HEK293 (cell line): Measurements from ENCODE around the gene WDR89.

ENCODE experiments used
- CTCF ChIP-seq: fragments of 450-650 bp; formaldehyde crosslinking; IDR thresholded peaks from 2 replicates; pipeline ENCODE4 v1.5.1; 2016; ENCODE audit warnings: missing biosample characterization, missing genetic modification characterization
- IKZF3 ChIP-seq: fragments of 450-650 bp; IDR thresholded peaks from 2 replicates; pipeline ENCODE4 v1.5.0; 2018; ENCODE audit warnings: missing biosample characterization, mild to moderate bottlenecking, missing genetic modification characterization, moderate library complexity
- PATZ1 ChIP-seq: fragments of 450-650 bp; formaldehyde crosslinking; IDR thresholded peaks from 2 replicates; pipeline ENCODE4 v1.5.1; 2016; ENCODE audit warnings: missing biosample characterization, missing genetic modification characterization
- PRDM10 ChIP-seq: fragments of 450-650 bp; formaldehyde crosslinking; IDR thresholded peaks from 2 replicates; pipeline ENCODE4 v1.5.1; 2016; ENCODE audit warnings: missing biosample characterization, missing genetic modification characterization
- ZBTB17 ChIP-seq: fragments of 450-650 bp; formaldehyde crosslinking; IDR thresholded peaks from 2 replicates; pipeline ENCODE4 v1.5.1; 2016; ENCODE audit warnings: missing biosample characterization, missing genetic modification characterization
- ZNF114 ChIP-seq: fragments of 450-650 bp; formaldehyde crosslinking; IDR thresholded peaks from 2 replicates; pipeline ENCODE4 v1.5.0; 2017; ENCODE audit warnings: missing biosample characterization, missing genetic modification characterization
- ZNF19 ChIP-seq: fragments of 450-650 bp; formaldehyde crosslinking; IDR thresholded peaks from 2 replicates; pipeline ENCODE4; 2016; ENCODE audit warnings: missing biosample characterization, missing genetic modification characterization, low read depth
- ZNF239 ChIP-seq: fragments of 450-650 bp; formaldehyde crosslinking; IDR thresholded peaks from 2 replicates; pipeline ENCODE4 v1.5.1; 2016; ENCODE audit warnings: missing biosample characterization, missing genetic modification characterization
- ZNF24 ChIP-seq: fragments of 450-650 bp; formaldehyde crosslinking; IDR thresholded peaks from 2 replicates; pipeline ENCODE4 v1.5.1; 2016; ENCODE audit warnings: missing biosample characterization, missing genetic modification characterization
- ZNF335 ChIP-seq: fragments of 450-650 bp; formaldehyde crosslinking; conservative IDR thresholded peaks from 2 replicates; pipeline ENCODE4 v1.5.1; 2016; ENCODE audit warnings: missing biosample characterization, missing genetic modification characterization
- TF ChIP-seq, protein P1 (sequence below): fragments of 450-650 bp; formaldehyde crosslinking; IDR thresholded peaks from 2 replicates; pipeline ENCODE4 v1.5.1; 2016; ENCODE audit warnings: missing biosample characterization, missing genetic modification characterization
- TF ChIP-seq, protein P2 (sequence below): fragments of 450-650 bp; formaldehyde crosslinking; IDR thresholded peaks from 2 replicates; pipeline ENCODE4 v1.5.1; 2016; ENCODE audit warnings: missing biosample characterization, missing genetic modification characterization

GRCh38 chr14:63565448-63565847 lies 76.2 kb downstream of the WDR89 start:
- TF ChIP-seq ZNF114 (tag by site-specific recombination) (no peak), CTCF (tag by site-specific recombination) (no peak), ZNF19 (tag by site-specific recombination) (no peak), ZNF335 (tag by site-specific recombination) (no peak), PRDM10 (tag by site-specific recombination) (no peak), ZNF24 (tag by site-specific recombination) (no peak), ZNF239 (tag by site-specific recombination) (no peak), PATZ1 (tag by site-specific recombination) (no peak), IKZF3 (tag by site-specific recombination) (no peak), ZBTB17 (tag by site-specific recombination) (no peak)
- TF ChIP-seq, protein P1, sequence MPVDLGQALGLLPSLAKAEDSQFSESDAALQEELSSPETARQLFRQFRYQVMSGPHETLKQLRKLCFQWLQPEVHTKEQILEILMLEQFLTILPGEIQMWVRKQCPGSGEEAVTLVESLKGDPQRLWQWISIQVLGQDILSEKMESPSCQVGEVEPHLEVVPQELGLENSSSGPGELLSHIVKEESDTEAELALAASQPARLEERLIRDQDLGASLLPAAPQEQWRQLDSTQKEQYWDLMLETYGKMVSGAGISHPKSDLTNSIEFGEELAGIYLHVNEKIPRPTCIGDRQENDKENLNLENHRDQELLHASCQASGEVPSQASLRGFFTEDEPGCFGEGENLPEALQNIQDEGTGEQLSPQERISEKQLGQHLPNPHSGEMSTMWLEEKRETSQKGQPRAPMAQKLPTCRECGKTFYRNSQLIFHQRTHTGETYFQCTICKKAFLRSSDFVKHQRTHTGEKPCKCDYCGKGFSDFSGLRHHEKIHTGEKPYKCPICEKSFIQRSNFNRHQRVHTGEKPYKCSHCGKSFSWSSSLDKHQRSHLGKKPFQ: no peak
- TF ChIP-seq, protein P2, sequence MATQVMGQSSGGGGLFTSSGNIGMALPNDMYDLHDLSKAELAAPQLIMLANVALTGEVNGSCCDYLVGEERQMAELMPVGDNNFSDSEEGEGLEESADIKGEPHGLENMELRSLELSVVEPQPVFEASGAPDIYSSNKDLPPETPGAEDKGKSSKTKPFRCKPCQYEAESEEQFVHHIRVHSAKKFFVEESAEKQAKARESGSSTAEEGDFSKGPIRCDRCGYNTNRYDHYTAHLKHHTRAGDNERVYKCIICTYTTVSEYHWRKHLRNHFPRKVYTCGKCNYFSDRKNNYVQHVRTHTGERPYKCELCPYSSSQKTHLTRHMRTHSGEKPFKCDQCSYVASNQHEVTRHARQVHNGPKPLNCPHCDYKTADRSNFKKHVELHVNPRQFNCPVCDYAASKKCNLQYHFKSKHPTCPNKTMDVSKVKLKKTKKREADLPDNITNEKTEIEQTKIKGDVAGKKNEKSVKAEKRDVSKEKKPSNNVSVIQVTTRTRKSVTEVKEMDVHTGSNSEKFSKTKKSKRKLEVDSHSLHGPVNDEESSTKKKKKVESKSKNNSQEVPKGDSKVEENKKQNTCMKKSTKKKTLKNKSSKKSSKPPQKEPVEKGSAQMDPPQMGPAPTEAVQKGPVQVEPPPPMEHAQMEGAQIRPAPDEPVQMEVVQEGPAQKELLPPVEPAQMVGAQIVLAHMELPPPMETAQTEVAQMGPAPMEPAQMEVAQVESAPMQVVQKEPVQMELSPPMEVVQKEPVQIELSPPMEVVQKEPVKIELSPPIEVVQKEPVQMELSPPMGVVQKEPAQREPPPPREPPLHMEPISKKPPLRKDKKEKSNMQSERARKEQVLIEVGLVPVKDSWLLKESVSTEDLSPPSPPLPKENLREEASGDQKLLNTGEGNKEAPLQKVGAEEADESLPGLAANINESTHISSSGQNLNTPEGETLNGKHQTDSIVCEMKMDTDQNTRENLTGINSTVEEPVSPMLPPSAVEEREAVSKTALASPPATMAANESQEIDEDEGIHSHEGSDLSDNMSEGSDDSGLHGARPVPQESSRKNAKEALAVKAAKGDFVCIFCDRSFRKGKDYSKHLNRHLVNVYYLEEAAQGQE (tag by site-specific recombination): no peak
